GM19463 (cell line): ENCODE data around the gene LMX1B.

Source experiments
- ATAC-seq: cut with Tn5 transposase; IDR thresholded peaks from one replicate; pipeline ENCODE4 v1.9.1; 2021; ENCODE audit warnings: mild to moderate bottlenecking, moderate library complexity; ENCODE audit not compliant: unreplicated experiment

LMX1B gene

GRCh38 chr9:126693428-126693944 lies 79.8 kb downstream of the LMX1B start:
- no peak for ATAC-seq

DNA sequence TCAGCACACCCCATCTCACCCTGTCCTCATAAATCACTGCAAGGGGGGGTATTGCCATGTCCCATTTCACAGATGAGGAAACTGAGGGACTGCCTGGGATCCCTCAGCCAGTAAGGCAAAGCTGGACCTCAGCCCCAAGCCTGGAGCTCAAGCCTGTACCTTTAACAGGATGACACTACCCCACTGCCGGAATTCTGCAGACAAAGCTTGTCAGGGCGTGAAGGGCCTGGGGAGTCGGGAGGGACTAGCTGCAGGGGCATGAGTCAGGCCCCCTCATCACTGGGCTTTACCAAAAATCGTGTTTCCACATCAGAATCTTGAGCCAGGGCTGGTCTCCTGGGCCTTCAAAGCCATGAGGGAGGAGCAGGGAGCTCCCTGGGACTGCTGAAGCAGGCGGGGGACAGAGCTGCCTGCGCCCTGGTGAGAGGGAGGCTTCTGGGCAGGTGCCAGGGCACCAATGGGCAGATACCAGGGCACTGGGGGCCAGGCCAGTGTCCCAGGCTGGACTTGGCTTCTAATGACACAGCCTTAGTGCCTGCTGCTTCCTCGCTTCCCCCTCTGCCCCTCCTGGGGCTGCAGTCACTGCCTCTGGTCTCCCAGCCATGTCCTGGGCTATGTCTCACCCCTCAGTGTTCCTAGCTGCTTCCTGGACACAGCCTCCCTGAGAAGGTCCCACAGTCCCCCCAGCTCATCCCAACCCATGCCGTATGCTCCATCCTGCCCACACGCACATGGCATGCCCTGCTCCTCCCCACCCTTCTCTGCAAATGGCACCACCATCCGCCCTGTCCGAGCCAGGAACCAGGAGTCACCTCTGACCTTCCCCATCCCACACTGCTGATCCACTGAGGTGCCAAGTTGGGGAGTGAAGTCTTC lies 80.7 kb downstream of the LMX1B start:
- no peak for ATAC-seq

- no peak for ATAC-seq
Measured at GRCh38 chr9:126695186-126695585, 81.5 kb downstream of the LMX1B start.

DNA sequence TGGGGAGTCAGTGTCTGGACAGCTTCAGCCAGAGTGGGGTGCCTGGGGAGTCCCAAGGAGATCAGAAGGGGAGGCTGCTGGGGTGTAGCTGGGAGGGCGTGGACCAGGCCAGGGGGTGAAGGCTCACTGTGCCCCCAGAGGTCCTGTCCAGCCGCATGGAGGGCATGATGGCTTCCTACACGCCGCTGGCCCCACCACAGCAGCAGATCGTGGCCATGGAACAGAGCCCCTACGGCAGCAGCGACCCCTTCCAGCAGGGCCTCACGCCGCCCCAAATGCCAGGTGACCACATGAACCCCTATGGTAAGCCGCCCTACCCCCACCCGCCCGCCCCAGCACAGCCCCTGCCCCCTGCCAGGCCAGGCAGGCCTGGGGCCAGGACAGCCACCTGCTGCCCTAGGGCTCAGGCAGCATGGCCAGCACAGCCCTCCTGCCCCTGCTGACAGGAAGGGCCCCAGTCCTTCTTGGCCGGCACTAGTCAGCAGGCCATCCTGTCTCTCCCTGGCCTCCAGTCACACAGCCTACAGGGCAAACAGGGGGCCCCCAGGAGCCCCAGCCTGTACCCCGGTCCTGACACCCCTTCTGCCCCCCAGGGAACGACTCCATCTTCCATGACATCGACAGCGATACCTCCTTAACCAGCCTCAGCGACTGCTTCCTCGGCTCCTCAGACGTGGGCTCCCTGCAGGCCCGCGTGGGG lies 82.1 kb downstream of the LMX1B start:
- ATAC-seq: no peak

DNA sequence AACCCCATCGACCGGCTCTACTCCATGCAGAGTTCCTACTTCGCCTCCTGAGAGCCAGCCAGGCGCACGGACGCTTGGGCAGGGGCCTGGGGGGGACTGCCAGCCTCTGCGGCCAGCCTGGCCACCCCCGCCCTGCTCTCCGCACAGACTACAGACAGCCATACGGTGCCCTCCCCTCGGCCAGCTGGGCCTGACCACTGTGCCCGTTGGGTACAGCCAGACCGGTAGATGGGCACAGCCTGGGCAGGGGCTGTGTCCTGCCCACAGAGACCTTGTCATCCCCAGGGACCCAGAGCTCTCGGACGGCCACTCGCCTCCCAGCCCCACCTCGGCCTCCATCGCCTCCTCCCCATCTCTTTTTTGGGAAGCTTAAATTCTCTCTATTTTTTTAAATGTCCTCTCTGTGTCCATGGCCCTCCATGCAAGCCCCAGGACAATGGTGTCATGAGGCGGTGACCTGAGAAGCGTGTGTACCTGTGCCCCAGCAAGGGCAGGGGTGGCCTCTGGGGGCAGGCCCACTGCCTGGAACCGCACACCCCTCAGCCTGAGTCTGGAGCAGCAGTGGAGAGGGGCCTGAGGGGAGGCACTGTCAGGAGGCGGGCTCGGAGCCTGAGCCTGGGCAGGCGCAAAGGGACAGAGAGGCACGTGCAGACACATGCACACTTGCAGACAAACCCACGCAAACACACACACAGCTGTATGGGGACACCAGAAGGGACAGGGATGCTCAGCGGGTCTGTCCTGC lies 82.8 kb downstream of the LMX1B start:
- ATAC-seq: no peak

- no peak for ATAC-seq
Measured at GRCh38 chr9:126697330-126697729, 83.6 kb downstream of the LMX1B start.

- no peak for ATAC-seq
Measured at GRCh38 chr9:126698251-126698650, 84.5 kb downstream of the LMX1B start.

DNA sequence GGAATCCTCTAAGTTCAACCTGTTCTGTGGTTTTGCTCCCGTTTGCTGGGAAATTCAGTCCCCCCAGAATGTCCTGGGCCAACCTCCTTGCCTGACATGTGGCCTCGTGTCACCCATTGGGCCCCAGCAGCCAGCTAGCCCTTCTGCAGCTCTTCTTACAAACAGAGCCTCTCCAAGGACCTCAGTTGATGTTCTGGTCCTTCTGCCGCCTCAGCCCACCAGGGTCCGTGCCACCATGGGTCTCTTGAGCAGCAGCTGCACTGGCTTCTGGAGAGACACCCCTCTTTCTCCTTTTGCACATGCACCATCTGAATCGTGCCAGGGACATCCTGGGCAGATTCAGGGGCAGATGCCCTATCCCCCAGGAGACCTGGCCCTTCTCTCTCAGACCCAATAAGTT lies 85.0 kb downstream of the LMX1B start:
- ATAC-seq: no peak

DNA sequence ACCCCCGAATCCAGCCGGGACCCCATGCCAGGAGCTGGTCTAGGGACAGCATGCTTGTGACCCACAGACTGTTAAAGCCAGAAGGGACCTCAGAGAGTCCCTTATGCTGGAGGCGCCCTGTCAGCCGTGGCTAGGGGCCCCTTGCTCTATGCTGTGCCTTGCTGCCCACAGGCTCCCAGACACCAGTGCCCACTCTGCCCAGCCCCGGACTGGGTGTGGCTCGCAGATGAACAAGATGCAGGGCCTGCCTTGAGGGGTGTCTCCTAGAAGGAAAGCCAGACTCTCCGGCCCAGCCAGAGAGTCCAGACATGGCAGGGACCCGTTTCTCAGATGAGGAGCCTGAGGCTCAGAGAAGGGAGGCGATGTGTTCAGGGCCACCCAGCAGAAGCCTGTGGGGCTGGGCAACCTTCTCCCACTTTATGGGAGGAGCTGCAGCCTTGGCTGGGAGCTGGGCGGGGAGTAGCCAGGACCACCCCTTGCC lies 85.7 kb downstream of the LMX1B start:
- no peak for ATAC-seq

DNA sequence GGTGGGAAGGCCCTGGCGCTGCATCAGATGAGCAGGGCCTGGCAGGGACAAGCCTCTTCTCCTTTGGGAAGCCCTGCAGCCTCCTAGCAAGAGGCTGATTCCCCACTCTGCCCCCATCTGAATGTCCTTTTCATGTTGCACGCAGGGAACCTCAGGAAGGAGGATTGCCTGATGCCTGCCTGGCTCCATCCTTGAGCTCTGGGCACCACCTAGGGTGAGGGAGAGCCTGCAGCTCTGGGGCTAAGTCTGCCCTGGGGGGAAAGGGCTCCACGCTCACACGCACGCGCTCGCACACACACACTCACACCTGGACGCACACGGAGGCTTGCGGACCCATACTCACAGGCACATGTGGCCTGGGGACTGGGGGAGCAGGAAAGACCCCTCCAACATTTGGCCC lies 86.6 kb downstream of the LMX1B start:
- ATAC-seq: no peak

DNA sequence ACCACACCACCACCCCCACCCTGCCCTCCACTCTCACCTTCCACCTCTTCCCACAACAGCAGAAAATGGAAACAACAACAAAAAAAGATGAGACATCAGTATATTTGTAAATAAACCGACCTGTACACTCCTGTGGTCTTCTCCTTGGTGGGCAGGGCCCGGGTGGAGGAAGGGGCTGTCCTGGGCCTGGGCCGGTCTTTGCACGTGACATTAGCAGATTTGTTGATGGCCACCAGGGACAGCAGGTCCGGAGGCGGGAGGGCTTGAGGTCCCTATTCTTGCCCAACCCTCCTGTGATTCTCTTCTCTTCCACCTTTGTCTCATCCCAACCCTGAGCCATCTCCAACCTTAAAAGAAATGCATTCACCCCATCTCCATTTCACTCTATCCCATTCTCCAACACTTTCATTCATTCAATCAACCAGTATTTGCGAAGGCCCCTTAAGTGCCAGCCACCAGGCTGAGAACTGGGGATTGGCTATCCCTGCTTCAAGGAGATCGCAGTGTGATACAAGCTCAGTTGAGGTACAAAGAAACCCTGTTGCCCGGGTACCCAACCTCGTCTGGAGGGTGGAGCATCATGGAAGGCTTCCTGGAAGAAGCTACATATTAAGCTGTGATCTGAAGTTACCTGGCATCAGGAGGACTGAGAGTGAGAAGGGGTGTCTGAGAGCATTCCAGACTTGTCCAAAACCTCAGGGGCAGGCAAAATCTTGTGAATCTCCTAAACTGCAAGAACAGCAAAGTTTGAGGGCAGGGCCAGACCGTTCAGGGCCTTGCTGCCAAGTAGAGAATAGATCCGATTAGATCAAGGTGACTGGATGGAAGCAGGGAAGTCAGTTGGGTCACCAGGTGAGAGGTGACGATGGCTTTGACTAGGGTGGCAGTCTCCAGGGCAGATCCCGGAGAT lies 87.4 kb downstream of the LMX1B start:
- no peak for ATAC-seq

GRCh38 chr9:126701813-126702140 lies 88.0 kb downstream of the LMX1B start:
- ATAC-seq: no peak

GRCh38 chr9:126702151-126703001 lies 88.6 kb downstream of the LMX1B start:
- ATAC-seq: no peak

- ATAC-seq: no peak
Measured at GRCh38 chr9:126703002-126703865, 89.5 kb downstream of the LMX1B start.

DNA sequence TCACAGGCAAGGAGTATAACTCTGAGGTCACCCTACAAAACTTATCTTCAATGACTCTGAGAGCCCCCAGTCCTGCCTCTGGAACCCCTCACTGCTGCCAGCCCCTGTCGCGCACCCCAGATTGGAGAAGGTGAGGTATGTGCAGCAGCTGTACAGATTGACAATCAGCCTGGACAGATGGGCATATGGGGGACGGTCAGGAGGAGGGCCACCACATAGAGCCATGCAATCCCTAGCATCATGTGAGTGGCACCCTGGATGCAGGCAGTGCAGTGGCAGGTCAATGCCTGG lies 90.1 kb downstream of the LMX1B start:
- no peak for ATAC-seq

GRCh38 chr9:126704157-126704891 lies 90.6 kb downstream of the LMX1B start:
- no peak for ATAC-seq

DNA sequence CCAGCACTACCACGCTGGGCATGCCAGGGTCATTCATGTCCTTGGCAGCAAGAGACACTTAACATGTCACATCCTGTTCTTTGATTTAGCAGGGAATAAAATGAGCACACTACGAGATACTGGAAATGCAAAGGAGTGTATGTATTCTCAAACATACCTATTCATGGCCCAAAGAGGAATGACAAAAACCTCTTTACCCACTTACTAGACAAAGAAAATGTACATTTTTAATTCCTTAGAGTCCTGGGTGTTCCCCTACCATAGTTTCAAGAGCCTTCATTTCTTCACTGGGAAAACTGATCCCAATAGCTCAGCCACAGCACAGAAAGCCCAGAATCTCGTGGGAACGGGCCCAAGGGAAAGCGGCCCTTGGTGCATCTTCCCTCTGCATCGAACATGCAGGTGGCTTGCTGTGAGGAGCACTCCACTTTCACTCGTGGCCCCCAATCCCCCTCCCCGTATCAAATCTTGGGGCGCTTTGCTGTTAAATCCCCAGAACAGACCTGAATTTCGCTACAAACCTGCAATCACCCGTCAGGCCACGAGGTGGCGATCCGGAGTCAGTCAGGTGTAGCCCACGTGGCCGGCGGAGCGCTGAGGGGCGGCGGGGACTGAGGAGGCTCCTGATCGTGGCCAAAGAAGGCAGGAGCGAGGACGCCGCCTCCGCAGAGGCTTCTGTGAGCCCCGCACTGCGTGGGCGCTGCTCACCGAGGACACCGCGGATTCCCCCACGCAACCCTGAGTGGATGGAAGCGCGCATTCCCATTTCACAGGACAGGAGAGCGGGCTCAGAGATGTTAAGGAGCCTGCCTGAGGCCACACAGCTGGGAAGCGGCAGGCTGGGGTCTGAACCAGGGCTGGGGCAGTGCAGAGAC lies 91.4 kb downstream of the LMX1B start:
- no peak for ATAC-seq
